Smooth muscle cell (in vitro differentiated cells): Measurements from ENCODE around the gene HELZ2. TPM values are rescaled to one million over a fixed set of nuclear protein-coding genes. Genes with fewer than 3 reads are reported as not detected.
A peak's percentile ranks its signal among the peaks of the same experiment; 100 is the strongest.
"Not testable (repeated sequence)": the region's sequence is repeated elsewhere in the genome, so short reads cannot be mapped to it uniquely, and the experiment has no call there.

Experiments used
- DNase-seq: peaks from one replicate; lab custom pipeline; 2025; ENCODE audit not compliant: unreplicated experiment; lab: John Stamatoyannopoulos, UW
- H2AFZ ChIP-seq: fragments of 200-600 bp; sonication (generic); 2 replicates; pipeline ENCODE4 v1.6.0; 2016; ENCODE audit warnings: antibody characterized with exemption, low read depth, mild to moderate bottlenecking
- H3F3A ChIP-seq: fragments of 200-600 bp; sonication (generic); 2 replicates; pipeline ENCODE4 v1.6.0; 2017; ENCODE audit warnings: antibody characterized with exemption, low read depth
- H3K27ac ChIP-seq: fragments of 200-600 bp; sonication (generic); 2 replicates; pipeline ENCODE4 v1.5.1; 2016; ENCODE audit warnings: low read depth, mild to moderate bottlenecking
- H3K27me3 ChIP-seq: fragments of 200-600 bp; sonication (generic); 2 replicates; pipeline ENCODE4 v1.6.1; 2016; ENCODE audit warnings: low read depth, mild to moderate bottlenecking
- H3K36me3 ChIP-seq: fragments of 200-600 bp; sonication (generic); 2 replicates; pipeline ENCODE4 v1.5.1; 2016; ENCODE audit warnings: low read depth
- H3K4me1 ChIP-seq: fragments of 200-600 bp; sonication (generic); 2 replicates; pipeline ENCODE4 v1.5.1; 2016; ENCODE audit warnings: low read depth
- H3K4me2 ChIP-seq: fragments of 200-600 bp; sonication (generic); 2 replicates; pipeline ENCODE4 v1.6.0; 2016; ENCODE audit warnings: mild to moderate bottlenecking
- H3K4me3 ChIP-seq: fragments of 200-600 bp; sonication (generic); 2 replicates; pipeline ENCODE4 v1.5.1; 2016; ENCODE audit warnings: mild to moderate bottlenecking
- H3K79me2 ChIP-seq: fragments of 200-600 bp; sonication (generic); 2 replicates; pipeline ENCODE4 v1.6.0; 2016; ENCODE audit warnings: low read depth, mild to moderate bottlenecking
- H3K9ac ChIP-seq: fragments of 200-600 bp; sonication (generic); 2 replicates; pipeline ENCODE4 v1.6.0; 2016; ENCODE audit warnings: low read depth
- H3K9me3 ChIP-seq: fragments of 200-600 bp; sonication (generic); replicated peaks from 2 replicates; pipeline ENCODE4 v1.5.1; 2016; ENCODE audit warnings: low read depth
- H4K20me1 ChIP-seq: fragments of 200-600 bp; sonication (generic); 2 replicates; pipeline ENCODE4 v1.6.0; 2016; ENCODE audit warnings: low read depth
- CTCF ChIP-seq: fragments of 200-600 bp; sonication (generic); IDR thresholded peaks from 2 replicates; pipeline ENCODE4 v1.5.1; 2017; ENCODE audit warnings: borderline replicate concordance, mild to moderate bottlenecking, antibody characterized with exemption; ENCODE audit not compliant: insufficient read depth, poor library complexity, severe bottlenecking
- WGBS: methylation state at CpG from one replicate; pipeline ENCODE4 v1.1.7; 2016; ENCODE audit warnings: low lambda C conversion rate; 5-methylcytosine and 5-hydroxymethylcytosine counted together
- polyA plus RNA-seq: library from polyadenylated mRNA; unstranded; fragments of >200 nt; fragmentation: Nextera tagmentation; extraction: Ambion mirVana; gene quantifications from 2 replicates; pipeline ENCODE4 v1.2.1, GENCODE V29; 2016
- total RNA-seq: library from RNA; depleted of rRNA; stranded (reverse); fragments of >200 nt; gene quantifications from 2 replicates; pipeline ENCODE4 v1.2.3, GENCODE V29; 2014

The HELZ2 gene
- total and polyA plus RNA-seq, 2 experiments from 2014 or later: 3.0 to 13.8 TPM

- no peak overlapping the region for H3K27ac ChIP-seq
- 97% methylated on average over 41 of the region's 41 CpGs for WGBS
- H3K27me3 ChIP-seq: no peaks in the 10 kb centered on the region
- peaks cover 66% of the 10 kb centered on the region for H4K20me1 ChIP-seq
- no peaks in the 10 kb centered on the region for H3K36me3 ChIP-seq
- H3K9me3 ChIP-seq: no peaks in the 10 kb centered on the region
- H3K4me3 ChIP-seq: no peak overlapping the region
- no peak overlapping the region for H3K4me2 ChIP-seq
- no peak overlapping the region for H2AFZ ChIP-seq
- peaks cover 28% of the 10 kb centered on the region for H3K79me2 ChIP-seq
- no peaks in the 10 kb centered on the region for H3F3A ChIP-seq
- no peak for TF ChIP-seq CTCF
- H3K9ac ChIP-seq: no peak overlapping the region
- no peaks in the 10 kb centered on the region for H3K4me1 ChIP-seq
- no peak for DNase-seq
These were observed 43.2 kb upstream of the HELZ2 start for GRCh38 chr20:63617092-63617875.

GRCh38 chr20:63613863-63614594, 40.0 kb upstream of the HELZ2 start:
- H3K9ac ChIP-seq, DNase-seq, H3K4me2 ChIP-seq, H3K27me3 ChIP-seq, H3K27ac ChIP-seq, H2AFZ ChIP-seq, H3K36me3 ChIP-seq, H3K9me3 ChIP-seq, H3K4me3 ChIP-seq, H3K4me1 ChIP-seq, H3F3A ChIP-seq: not testable (repeated sequence)
- H4K20me1 ChIP-seq: peaks cover 61% of the 10 kb centered on the region
- peak; percentile 27 for TF ChIP-seq CTCF
- 93% methylated on average over 17 of the region's 18 CpGs for WGBS
- peaks cover 12% of the 10 kb centered on the region for H3K79me2 ChIP-seq

DNA sequence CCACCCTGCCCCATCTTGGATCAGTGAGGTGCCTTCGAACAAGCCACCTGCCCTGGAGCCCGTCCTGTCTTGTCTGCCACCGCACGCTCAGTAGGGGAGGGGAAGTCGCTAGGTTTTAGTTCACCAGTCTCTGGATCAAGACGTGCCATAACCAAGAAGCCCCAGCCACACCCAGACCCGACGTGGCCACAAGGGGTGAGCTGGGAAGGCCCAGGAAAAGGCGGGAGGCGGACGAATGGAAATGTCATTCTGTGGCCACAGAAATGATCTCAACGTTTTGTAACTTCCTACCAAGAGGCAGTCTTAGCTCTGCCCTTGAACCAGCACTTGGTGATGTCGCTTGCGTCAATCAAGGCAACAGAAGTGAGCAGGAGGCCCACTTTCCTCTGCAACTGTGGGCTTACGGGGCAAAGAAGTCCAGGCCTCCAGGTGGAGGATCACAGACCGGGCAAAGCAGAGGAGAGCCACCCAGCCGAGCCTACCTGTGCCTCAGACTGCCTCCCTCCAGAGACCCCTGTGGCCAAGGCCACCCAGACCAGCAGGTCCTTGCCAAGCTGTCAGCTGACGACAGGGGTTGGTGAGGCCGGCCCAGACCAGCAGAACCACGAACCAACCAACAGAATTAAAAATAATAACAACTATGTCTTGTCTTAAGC, 38.4 kb upstream of the HELZ2 start:
- Histone ChIP-seq H3K4me3 (no peak overlapping the region), H3K27me3 (no peaks in the 10 kb centered on the region), H3F3A (no peaks in the 10 kb centered on the region), H3K9me3 (no peaks in the 10 kb centered on the region), H3K36me3 (no peaks in the 10 kb centered on the region), H3K4me1 (no peaks in the 10 kb centered on the region), H4K20me1 (peaks cover 52% of the 10 kb centered on the region), H3K79me2 (peaks cover 12% of the 10 kb centered on the region), H3K27ac (no peak overlapping the region), H2AFZ (no peak overlapping the region), H3K4me2 (no peak overlapping the region), H3K9ac (no peak overlapping the region)
- WGBS: 90% methylated on average over 20 of the region's 20 CpGs
- no peak for TF ChIP-seq CTCF
- DNase-seq: no peak
